ENCODE measurements around the gene C17orf78. TPM values are rescaled to one million over a fixed set of nuclear protein-coding genes. Genes with fewer than 3 reads are reported as not detected.

C17orf78 gene
- total and polyA plus RNA-seq, 2 donors (not counting 1 experiment from before 2014, with no cell fraction given): not detected

DNA sequence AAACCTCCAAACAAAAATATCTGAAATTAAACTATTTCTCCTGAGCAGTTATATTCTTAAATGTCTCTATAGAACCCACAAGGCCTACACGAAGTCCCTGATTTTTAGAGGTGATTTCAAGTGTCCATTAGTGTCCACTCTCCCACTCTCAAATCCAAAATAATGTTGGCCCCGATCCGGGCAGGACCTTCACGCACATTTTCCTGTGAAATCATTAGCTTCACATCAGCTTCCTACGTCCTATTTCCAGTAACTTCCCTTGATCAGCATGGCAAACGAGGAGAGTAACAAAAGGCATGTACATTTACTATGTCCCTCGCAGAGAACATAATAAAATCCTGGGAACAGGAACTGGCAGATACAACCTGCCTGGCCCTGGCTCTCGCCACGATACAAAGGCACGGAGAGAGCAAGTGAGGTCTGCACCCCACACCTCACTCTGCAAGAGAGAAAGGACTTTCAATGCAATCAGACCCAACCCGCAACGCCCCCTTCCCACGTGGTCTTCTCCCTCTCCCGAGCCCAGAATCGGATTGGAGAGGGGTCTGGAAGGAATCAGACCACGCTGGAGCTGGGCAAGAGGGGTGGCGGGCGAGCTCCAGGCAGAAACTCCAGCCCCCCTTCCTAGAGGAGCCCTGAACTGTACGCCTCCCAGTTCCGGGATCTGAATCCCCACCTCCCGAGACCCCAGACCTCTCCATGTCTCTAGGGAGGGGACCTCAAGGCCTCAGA is 17.5 kb upstream of the C17orf78 start:
- Histone ChIP-seq H3K4me1 (ENCODE audit: control insufficient read depth in 2 of 2, insufficient read depth in 2 of 2, low read length in 2 of 2) (peaks cover 12 to 18% of the 10 kb centered on the region in 2 donors), H3K79me2 (ENCODE audit: control insufficient read depth, insufficient read depth, low read length) (peaks cover 17% of the 10 kb centered on the region), H2AFZ (ENCODE audit: insufficient read depth, low read depth, low read length, poor library complexity, severe bottlenecking) (peak overlapping the region; percentile 91), H3K4me2 (replicated peaks; ENCODE audit: low read depth, low read length, poor library complexity, severe bottlenecking) (peak overlapping the region; percentile 90), H3K27ac (ENCODE audit: low read length in 2 of 2) (peak overlapping the region; percentile 1 to 18), H3K9me3 (ENCODE audit: control extremely low read depth in 1 of 3, control insufficient read depth in 2 of 3, insufficient read depth in 1 of 3, low read length in 2 of 3) (no peaks in the 10 kb centered on the region), H3K9ac (ENCODE audit: low read length) (peak overlapping the region; percentile 75), H4K20me1 (ENCODE audit: control insufficient read depth, insufficient read depth, low read length, poor library complexity, severe bottlenecking) (no peaks in the 10 kb centered on the region), H3K4me3 (ENCODE audit: control extremely low read depth in 1 of 5, extremely low read depth in 1 of 5, insufficient read depth in 1 of 5, low read depth in 2 of 5, low read length in 4 of 5) (peak overlapping the region; percentile 18 to 88 (median 83)), H3K36me3 (replicated peaks in 1 of 2; ENCODE audit: control extremely low read depth in 1 of 2, control insufficient read depth in 1 of 2, extremely low read depth in 1 of 2, insufficient read depth in 2 of 2, low read length in 1 of 2) (peaks cover 0 to 2% of the 10 kb centered on the region in 2 experiments), H3K27me3 (replicated peaks in 1 of 4; ENCODE audit: control extremely low read depth in 1 of 4, control insufficient read depth in 3 of 4, insufficient read depth in 4 of 4, low read length in 3 of 4) (no peaks in the 10 kb centered on the region)
- Mint-ChIP-seq H3K4me3 (peak overlapping the region; percentile 92), H3K27me3 (no peaks in the 10 kb centered on the region), H3K27ac (peak overlapping the region; percentile 80), H3K4me1 (peaks cover 14% of the 10 kb centered on the region), H3K9me3 (ENCODE audit: insufficient read depth) (no peaks in the 10 kb centered on the region)
- POLR2A ChIA-PET: interaction anchor here (1.2 kb wide), 1 partner anchor 83 kb away, joined by 3 read pairs; no protein-coding TSS in a partner anchor
- intact Hi-C loops (cut with micrococcal nuclease): loop anchor here (2.0 to 5.0 kb wide), 2 partner anchors 811 to 993 kb away; partner anchors contain the start of gene SOCS7
- DNase-seq: no peak
- CTCF ChIA-PET: interaction anchor here (0.5 to 2.6 kb wide), 2 partner anchors 14 to 15 kb away, joined by 4 to 15 read pairs; no protein-coding TSS in a partner anchor
- no peak for TF ChIP-seq EZH2 (IDR thresholded peaks at IDR 0.05; ENCODE audit: borderline replicate concordance, insufficient read depth, low read depth, low read length, poor library complexity, severe bottlenecking)
- TF ChIP-seq, protein P1, sequence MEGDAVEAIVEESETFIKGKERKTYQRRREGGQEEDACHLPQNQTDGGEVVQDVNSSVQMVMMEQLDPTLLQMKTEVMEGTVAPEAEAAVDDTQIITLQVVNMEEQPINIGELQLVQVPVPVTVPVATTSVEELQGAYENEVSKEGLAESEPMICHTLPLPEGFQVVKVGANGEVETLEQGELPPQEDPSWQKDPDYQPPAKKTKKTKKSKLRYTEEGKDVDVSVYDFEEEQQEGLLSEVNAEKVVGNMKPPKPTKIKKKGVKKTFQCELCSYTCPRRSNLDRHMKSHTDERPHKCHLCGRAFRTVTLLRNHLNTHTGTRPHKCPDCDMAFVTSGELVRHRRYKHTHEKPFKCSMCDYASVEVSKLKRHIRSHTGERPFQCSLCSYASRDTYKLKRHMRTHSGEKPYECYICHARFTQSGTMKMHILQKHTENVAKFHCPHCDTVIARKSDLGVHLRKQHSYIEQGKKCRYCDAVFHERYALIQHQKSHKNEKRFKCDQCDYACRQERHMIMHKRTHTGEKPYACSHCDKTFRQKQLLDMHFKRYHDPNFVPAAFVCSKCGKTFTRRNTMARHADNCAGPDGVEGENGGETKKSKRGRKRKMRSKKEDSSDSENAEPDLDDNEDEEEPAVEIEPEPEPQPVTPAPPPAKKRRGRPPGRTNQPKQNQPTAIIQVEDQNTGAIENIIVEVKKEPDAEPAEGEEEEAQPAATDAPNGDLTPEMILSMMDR (IDR thresholded peaks at IDR 0.05): no peak
- no peak for ATAC-seq (ENCODE audit: low read depth)
- 13% methylated on average over 15 of the region's 21 CpGs for WGBS (ENCODE audit: insufficient coverage)

Measured in B cell (primary cell).